Fibroblast of lung (primary cell): ENCODE data around the gene LDLRAD3.

Source experiments
- EZH2 ChIP-seq: IDR thresholded peaks from 2 replicates; pipeline ENCODE4 v1.5.1; 2012; ENCODE audit warnings: low read length, control low read depth, mild to moderate bottlenecking; ENCODE audit errors: missing control alignments
- TF ChIP-seq, protein P1 (sequence below), 2 donors: IDR thresholded peaks in 1 of 2; conservative IDR thresholded peaks in 1 of 2; 1 replicate in 1 of 2; 2 replicates in 1 of 2; pipeline ENCODE4 v1.5.1; 2011 to 2012; ENCODE audit warnings: low read length in 2 of 2, control low read depth in 1 of 2, inconsistent platforms in 1 of 2, low read depth in 1 of 2, mild to moderate bottlenecking in 1 of 2

DNA sequence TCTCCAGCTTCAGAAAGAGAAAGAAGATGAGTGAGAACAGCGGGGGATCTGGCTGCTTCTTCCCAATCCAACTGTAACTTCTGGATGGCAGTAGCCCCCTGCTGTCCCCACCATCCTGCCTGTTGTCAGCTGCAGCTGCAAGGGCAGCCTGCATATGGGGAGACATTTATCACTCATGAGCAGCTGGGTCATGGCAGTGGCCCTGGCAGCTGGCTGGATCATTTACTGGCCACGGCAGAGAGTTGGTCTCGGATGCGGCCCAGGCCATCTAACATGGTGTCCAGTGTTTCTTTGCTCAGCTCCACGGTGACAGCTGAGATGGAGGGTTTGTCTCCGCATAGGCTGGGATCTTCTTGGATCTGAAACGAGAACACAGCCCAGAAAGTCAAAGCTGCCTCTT lies 330.6 kb downstream of the LDLRAD3 start:
- TF ChIP-seq, protein P1, sequence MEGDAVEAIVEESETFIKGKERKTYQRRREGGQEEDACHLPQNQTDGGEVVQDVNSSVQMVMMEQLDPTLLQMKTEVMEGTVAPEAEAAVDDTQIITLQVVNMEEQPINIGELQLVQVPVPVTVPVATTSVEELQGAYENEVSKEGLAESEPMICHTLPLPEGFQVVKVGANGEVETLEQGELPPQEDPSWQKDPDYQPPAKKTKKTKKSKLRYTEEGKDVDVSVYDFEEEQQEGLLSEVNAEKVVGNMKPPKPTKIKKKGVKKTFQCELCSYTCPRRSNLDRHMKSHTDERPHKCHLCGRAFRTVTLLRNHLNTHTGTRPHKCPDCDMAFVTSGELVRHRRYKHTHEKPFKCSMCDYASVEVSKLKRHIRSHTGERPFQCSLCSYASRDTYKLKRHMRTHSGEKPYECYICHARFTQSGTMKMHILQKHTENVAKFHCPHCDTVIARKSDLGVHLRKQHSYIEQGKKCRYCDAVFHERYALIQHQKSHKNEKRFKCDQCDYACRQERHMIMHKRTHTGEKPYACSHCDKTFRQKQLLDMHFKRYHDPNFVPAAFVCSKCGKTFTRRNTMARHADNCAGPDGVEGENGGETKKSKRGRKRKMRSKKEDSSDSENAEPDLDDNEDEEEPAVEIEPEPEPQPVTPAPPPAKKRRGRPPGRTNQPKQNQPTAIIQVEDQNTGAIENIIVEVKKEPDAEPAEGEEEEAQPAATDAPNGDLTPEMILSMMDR (conservative IDR thresholded peaks at IDR 0.05 in 1 of 2, IDR thresholded peaks at IDR 0.05 in 1 of 2; ENCODE audit: low read depth in 1 of 2, low read length in 2 of 2): no peak
- no peak for TF ChIP-seq EZH2
